GM10248 (cell line): ENCODE results near the gene METTL22.

Source experiments
- CTCF ChIA-PET: fragments of 300-600 bp; sonication (Branson Sonifier 250); formaldehyde crosslinking; extraction: SDS; loops from one replicate; lab custom pipeline; 2021; ENCODE audit warnings: antibody characterized with exemption; lab: Yijun Ruan, JAX
- POLR2A ChIA-PET: fragments of 350-650 bp; sonication (Branson Sonifier 250); formaldehyde crosslinking; extraction: SDS; loops from one replicate; lab custom pipeline; 2020; ENCODE audit warnings: antibody characterized with exemption; lab: Yijun Ruan, JAX
- DNase-seq: peaks from one replicate; pipeline ENCODE4 v3.0.0; 2012; ENCODE audit errors: extremely low spot score
- TF ChIP-seq, protein P1 (sequence below): IDR thresholded peaks from 2 replicates; pipeline ENCODE4 v1.5.1; 2012; ENCODE audit warnings: mild to moderate bottlenecking, low read depth; ENCODE audit errors: extremely low read depth, missing control alignments, control extremely low read depth

Gene METTL22, protein sequence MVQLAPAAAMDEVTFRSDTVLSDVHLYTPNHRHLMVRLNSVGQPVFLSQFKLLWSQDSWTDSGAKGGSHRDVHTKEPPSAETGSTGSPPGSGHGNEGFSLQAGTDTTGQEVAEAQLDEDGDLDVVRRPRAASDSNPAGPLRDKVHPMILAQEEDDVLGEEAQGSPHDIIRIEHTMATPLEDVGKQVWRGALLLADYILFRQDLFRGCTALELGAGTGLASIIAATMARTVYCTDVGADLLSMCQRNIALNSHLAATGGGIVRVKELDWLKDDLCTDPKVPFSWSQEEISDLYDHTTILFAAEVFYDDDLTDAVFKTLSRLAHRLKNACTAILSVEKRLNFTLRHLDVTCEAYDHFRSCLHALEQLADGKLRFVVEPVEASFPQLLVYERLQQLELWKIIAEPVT

DNA sequence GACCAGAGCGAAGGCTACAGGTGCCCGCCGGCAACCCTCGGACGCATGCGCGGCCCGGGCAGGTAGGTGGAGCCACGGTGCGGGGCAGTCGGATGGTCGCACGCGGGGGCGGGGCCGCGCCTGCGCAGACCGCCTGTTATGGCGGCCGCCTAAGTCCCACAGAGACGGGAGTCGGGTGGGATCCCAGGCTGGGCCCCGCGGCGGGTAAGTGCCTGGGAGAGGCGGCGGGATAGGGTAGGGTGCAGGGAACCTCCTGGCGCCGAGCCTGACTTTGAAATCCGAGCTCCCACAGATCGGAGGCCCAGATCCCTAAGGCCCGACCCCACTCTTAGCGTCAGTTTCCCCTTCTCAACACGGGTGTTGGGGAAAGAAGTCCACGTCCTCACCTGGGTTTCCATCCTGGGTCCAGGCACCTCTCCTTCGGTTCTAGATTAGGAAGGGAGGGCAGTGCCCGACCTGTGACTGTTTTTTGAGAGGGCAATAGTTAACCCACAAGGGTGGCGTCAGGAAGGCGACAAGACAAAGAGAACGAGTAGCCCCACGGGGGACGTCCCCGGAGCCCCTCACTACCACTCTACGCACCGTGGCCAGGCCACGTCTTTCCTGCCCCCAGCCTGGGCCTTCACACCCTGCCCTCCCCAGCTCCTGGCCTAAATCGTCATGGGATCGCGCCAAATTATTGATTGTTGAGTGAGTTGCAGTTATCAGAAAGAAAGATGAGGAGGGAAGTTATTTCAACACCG lies at the start of gene METTL22:
METTL22 (plus strand) TSS at position 127 of the 743 bp plus-strand sequence. CDS start 3,968 bp downstream, outside the sequence.
- POLR2A ChIA-PET, result no interaction called here
- CTCF ChIA-PET, result interaction anchor here (0.9 to 1.2 kb wide), 2 partner anchors 54 to 517 kb away, joined by 3 to 4 read pairs; no protein-coding TSS in a partner anchor
- peak; percentile 100 for DNase-seq
- TF ChIP-seq, protein P1, sequence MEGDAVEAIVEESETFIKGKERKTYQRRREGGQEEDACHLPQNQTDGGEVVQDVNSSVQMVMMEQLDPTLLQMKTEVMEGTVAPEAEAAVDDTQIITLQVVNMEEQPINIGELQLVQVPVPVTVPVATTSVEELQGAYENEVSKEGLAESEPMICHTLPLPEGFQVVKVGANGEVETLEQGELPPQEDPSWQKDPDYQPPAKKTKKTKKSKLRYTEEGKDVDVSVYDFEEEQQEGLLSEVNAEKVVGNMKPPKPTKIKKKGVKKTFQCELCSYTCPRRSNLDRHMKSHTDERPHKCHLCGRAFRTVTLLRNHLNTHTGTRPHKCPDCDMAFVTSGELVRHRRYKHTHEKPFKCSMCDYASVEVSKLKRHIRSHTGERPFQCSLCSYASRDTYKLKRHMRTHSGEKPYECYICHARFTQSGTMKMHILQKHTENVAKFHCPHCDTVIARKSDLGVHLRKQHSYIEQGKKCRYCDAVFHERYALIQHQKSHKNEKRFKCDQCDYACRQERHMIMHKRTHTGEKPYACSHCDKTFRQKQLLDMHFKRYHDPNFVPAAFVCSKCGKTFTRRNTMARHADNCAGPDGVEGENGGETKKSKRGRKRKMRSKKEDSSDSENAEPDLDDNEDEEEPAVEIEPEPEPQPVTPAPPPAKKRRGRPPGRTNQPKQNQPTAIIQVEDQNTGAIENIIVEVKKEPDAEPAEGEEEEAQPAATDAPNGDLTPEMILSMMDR, result no peak

DNA sequence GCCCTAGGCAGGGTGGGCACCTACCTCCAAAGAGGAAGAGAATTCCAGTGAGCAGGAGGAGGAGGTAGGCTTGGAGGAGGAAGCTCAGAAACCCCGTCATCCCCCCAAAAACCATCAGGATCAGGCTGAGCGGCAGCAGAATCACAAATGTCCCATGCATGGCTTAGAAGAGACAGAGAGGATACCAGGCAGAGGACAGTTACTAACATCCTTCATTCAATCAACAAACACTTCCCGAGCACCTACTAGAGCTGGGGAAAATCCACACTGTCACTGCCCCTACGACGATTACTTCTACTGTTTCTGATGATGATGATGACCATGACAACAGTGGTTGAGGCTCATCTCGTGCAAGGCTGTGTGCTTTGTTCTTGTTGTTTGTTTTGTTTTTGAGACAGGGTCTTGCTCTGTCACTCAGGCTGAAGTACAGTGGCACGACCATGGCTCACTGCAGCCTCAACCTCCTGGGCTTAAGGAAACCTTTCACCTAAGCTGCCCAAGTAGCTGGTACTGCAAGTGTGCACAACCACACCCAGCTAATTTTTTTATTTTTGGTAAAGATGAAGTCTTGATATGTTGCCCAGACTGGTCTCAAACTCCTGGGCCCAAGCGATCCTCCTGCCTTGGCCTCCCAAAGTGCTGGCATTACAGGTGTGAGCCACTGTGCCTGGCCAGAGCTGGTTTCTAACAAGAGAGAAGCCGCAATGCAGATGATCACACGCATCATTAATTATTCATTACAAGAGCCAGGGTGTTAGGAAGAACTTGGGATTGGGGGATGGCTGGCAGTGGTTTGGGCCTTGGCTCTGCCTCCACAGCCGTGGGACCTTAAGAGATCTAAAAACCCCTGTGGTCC lies 49.2 kb upstream of the METTL22 start:
- DNase-seq, result no peak
- ChIA-PET CTCF (interaction anchor here (0.8 to 8.9 kb wide), 13 partner anchors 11 to 566 kb away, joined by 3 to 61 read pairs (median 4); partner anchors contain the start of gene LITAFD), POLR2A (no interaction called here)
- TF ChIP-seq, protein P1, result no peak

DNA sequence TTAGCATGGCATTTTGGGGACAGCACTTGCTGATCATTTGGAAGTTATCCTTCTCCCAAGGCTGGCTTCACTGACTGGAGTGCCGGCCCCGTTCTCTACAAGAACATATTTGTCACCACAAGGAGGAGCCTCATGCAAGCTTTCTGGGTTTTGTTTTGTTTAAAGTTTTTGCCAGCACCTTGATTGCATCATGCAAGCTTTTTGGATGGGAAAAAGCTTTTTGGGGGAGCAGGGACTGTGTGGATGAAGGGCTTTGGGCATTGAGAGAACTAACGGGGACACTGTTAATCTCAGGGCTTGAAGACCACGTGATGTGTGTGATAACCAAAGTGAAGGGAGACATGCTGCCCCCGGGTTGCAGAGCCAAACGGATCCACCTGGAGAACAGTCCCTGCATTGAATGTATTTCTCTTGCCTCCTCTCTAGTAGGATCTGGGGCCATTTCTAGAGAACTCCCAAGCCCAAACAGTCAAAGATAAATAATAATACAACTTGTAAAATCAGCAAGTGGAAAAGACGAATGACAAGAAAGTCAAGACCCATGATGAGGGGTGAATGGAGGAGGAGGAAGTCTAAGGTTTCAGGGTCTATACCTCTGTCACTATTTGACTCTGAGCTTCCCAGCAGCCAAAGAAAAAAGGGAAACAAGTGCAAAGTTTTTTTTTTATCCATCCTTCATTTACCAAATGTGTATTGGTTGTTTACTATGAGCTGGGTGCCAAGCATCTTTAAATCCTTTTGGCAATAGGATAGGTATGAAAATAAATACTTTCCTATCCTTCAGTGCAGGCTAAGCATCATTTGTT lies 48.4 kb upstream of the METTL22 start:
- ChIA-PET POLR2A (no interaction called here), CTCF (interaction anchor here (1.1 to 8.9 kb wide), 12 partner anchors 10 to 566 kb away, joined by 3 to 61 read pairs (median 4); partner anchors contain the start of gene LITAFD)
- TF ChIP-seq, protein P1, result peak; percentile 47
- no peak for DNase-seq

DNA sequence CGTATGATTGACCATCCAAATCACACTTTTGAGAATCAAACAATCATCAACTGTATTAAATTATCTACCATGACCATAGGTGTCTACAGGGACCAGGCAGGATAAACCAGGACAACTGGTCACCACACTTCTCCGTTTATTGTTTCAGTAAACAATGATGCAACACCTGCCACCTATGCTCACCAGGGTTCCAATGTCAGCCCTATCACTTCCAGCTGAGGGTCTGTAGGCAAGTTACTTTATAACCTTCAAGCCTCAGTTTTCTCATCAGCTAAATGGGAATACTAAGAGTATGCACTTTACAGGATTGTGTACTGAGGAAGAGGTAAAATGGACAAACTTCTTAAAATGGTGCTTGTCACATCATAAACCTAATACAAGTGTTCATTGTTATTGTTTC lies 46.1 kb upstream of the METTL22 start:
- DNase-seq, result no peak
- TF ChIP-seq, protein P1, result no peak
- POLR2A ChIA-PET, result no interaction called here
- CTCF ChIA-PET, result interaction anchor here (1.4 to 1.9 kb wide), 3 partner anchors 8 to 305 kb away, joined by 5 to 6 read pairs (median 5); no protein-coding TSS in a partner anchor

DNA sequence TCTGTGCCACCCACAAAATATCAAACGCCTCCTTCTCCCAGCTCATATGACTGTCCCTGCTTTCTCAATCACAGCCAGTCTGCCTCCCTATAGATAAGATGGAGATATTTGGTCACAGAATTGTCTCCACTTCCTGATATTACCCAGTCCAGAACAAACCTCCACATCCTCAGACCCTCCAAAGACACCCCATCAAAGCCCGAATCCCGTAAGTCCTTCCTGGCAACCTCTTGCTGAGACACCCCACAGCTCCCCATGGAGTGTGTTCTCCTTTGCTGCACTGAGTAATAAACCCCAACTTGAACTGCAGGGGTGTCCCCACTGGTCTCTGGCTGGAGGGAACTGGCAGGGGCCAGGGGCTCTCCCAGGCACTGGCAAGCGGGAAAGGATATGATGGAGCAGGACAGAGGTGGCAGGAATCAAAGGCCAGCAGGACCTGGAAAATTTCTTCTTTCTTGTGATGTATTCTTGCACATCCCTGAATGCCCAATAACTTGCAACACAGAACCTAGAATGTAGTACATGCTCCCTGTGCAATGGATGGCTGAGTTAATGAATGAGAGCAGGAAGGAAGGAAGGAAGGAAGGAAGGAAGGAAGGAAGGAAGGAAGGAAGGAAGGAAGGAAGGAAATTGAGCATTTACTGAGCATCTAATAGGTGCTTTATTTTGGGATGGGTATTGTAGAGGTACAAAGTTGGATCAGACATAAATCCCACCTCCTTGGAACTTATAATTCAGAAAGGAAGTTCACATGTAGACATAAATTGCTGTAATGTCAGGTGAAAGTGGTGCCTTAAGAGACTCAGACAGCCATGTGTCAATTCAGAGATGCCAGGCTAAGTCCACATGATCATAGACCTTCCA lies 45.1 kb upstream of the METTL22 start:
- POLR2A ChIA-PET, result no interaction called here
- CTCF ChIA-PET, result interaction anchor here (1.0 to 1.9 kb wide), 4 partner anchors 9 to 558 kb away, joined by 3 to 6 read pairs (median 4); no protein-coding TSS in a partner anchor
- TF ChIP-seq, protein P1, result no peak
- DNase-seq, result no peak
